Central memory CD8-positive, alpha-beta T cell (primary cell): ENCODE data around the gene MLH3.

Experiments
- ATAC-seq: fragments of 150-1000 bp; cut with Tn5 transposase; replicated peaks from 2 replicates; pipeline ENCODE4 v1.10.0; 2022; ENCODE audit warnings: mild to moderate bottlenecking, moderate FRiP score, moderate number of reproducible peaks; ENCODE audit not compliant: poor library complexity, severe bottlenecking; ENCODE audit errors: extremely low read depth
- DNase-seq, 2 donors: peaks; one replicate each; pipeline ENCODE4 v3.0.0; 2021; ENCODE audit warnings: low spot score in 2 of 2
- H3K27ac Mint-ChIP-seq: one replicate; pipeline ENCODE4 v1.8.0; 2022; ENCODE audit warnings: low read depth, mild to moderate bottlenecking, moderate library complexity, mixed read lengths
- H3K27me3 Mint-ChIP-seq: one replicate; pipeline ENCODE4 v1.8.0; 2022; ENCODE audit warnings: mixed read lengths
- H3K36me3 Mint-ChIP-seq: one replicate; pipeline ENCODE4 v1.8.0; 2022; ENCODE audit warnings: mild to moderate bottlenecking, moderate library complexity, mixed read lengths; ENCODE audit not compliant: insufficient read depth
- H3K4me1 Mint-ChIP-seq: one replicate; pipeline ENCODE4 v1.8.0; 2022; ENCODE audit warnings: mixed read lengths
- H3K4me3 Mint-ChIP-seq: one replicate; pipeline ENCODE4 v1.8.0; 2022; ENCODE audit warnings: mild to moderate bottlenecking, moderate library complexity, mixed read lengths
- H3K9me3 Mint-ChIP-seq: one replicate; pipeline ENCODE4 v1.8.0; 2022; ENCODE audit warnings: mixed read lengths

Gene MLH3

DNA sequence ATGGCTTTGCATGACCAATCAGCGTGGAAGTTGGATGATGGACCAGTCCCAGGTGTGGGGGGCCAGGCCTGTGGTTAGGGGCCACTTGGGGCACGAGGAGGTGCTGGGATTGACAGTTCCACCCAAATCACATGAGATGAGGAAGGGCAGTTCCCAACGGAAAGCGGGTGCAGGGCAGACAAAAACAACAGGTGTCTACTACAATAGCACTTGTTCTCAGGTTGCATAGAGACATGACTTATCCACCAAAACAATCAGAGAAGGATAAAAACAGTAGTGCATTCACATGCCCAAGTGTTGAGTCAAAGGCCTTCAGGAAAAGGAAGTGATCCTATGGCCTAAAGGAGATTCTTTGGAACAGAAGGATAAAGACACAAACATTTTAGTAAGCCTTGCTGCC, 63.1 kb downstream of the MLH3 start:
- Mint-ChIP-seq H3K9me3 (no peaks in the 10 kb centered on the region), H3K27ac (no peak overlapping the region), H3K4me3 (no peak overlapping the region), H3K27me3 (no peaks in the 10 kb centered on the region), H3K36me3 (peaks cover 1% of the 10 kb centered on the region), H3K4me1 (no peaks in the 10 kb centered on the region)
- ATAC-seq (no peak), DNase-seq (no peak)

DNA sequence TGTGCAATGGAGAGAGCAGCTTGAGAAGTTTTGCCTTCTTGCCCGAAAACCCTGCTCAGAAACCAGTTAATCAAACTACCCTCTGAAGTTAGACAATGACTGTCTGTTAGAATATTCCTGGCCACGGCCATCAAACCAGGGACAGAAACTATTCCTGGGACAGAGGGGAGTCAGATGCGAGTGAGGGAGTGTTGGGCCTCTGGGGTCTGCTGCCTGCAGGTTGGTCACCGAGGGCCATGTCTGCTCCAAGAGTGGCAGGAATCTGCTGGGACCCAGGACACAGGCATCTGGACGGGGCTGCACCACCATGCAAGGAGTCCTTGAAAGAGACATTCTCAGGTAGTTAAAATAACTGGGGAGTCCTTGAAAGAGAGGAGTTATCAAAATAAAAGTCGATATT, 65.5 kb downstream of the MLH3 start:
- Mint-ChIP-seq H3K4me3 (no peak overlapping the region), H3K9me3 (no peaks in the 10 kb centered on the region), H3K27me3 (no peaks in the 10 kb centered on the region), H3K36me3 (peaks cover 1% of the 10 kb centered on the region), H3K4me1 (no peaks in the 10 kb centered on the region), H3K27ac (no peak overlapping the region)
- no peak for DNase-seq
- no peak for ATAC-seq

DNA sequence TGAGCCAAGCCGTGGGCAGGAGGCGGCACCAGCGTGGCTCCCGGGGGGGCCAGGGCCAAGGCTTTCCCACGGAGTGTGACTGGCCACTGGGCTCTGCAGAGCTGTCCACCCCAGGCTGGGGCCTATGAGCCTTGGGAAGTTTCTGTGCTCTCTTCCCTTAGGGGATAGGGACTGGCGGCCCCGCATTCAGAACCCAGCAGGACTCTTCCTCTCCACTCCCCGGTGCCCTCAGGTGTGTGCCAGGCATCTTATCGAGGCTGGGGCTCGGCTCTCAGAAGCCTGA, 66.3 kb downstream of the MLH3 start:
- Mint-ChIP-seq H3K27me3 (no peaks in the 10 kb centered on the region), H3K9me3 (no peaks in the 10 kb centered on the region), H3K4me3 (no peak overlapping the region), H3K4me1 (no peaks in the 10 kb centered on the region), H3K36me3 (no peaks in the 10 kb centered on the region), H3K27ac (no peak overlapping the region)
- DNase-seq: no peak
- ATAC-seq: no peak

DNA sequence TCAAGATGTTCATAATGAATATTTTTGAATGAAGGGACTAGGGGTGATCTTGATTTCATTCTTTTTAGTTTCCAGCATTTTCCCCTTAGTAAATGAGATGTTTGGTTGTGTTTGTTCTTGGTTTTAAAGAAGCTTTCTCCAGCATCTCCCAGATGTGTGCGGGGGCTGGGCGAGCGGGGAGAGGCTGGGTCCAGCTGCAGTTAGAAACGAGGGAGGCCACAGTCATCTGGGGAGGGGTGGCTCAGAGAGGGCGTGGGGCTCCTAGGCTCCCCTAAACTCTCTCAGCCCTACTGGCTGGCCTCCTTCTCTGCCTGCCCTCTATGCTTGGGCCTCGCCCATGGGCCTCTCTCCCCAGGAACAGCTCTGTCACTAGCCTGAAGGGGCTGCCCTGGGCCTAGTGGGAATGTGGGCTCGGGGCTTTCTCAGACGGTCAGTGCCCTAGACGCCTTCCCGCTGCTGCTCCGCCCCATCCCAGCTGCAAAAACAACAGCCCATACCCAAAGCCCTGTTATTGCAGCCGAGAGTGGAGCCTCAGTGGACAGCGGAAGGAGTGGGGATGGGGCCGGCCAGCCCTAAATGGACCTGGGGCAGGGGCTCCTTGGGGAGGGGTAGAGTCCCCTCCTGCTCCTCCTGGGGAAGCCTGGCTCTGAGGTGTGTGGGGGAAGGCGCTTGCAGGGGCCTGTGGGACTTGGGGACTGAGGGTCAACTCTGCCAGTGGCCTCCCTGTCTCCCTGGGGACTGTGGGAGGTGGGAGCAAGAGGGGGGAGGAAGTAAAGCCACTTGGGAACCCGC, 66.8 kb downstream of the MLH3 start:
- H3K4me3 Mint-ChIP-seq: no peak overlapping the region
- no peaks in the 10 kb centered on the region for H3K36me3 Mint-ChIP-seq
- no peaks in the 10 kb centered on the region for H3K27me3 Mint-ChIP-seq
- DNase-seq (no peak), ATAC-seq (no peak)
- H3K27ac Mint-ChIP-seq: no peak overlapping the region
- H3K9me3 Mint-ChIP-seq: no peaks in the 10 kb centered on the region
- no peaks in the 10 kb centered on the region for H3K4me1 Mint-ChIP-seq

DNA sequence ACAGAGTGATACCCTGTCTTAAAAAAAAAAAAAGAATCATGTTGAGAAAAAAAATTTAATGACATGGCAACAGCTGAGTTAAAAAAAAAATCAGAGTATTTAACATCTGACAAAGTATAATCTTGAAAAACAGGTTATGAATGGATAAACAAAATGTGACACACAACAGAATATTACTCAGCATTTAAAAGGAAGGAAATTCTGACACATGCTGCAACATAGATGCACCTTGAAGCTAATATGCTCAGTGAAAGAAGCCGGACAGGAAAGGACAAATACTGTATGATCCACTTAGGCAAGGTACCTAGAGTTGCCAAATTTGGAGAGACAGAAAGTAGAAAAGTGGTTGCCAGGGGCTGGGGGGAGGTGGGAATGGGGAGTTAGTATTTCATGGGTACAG, 67.9 kb downstream of the MLH3 start:
- ATAC-seq (no peak), DNase-seq (no peak)
- H3K4me1 Mint-ChIP-seq: no peaks in the 10 kb centered on the region
- no peaks in the 10 kb centered on the region for H3K36me3 Mint-ChIP-seq
- no peaks in the 10 kb centered on the region for H3K9me3 Mint-ChIP-seq
- no peaks in the 10 kb centered on the region for H3K27me3 Mint-ChIP-seq
- no peak overlapping the region for H3K27ac Mint-ChIP-seq
- H3K4me3 Mint-ChIP-seq: no peak overlapping the region

DNA sequence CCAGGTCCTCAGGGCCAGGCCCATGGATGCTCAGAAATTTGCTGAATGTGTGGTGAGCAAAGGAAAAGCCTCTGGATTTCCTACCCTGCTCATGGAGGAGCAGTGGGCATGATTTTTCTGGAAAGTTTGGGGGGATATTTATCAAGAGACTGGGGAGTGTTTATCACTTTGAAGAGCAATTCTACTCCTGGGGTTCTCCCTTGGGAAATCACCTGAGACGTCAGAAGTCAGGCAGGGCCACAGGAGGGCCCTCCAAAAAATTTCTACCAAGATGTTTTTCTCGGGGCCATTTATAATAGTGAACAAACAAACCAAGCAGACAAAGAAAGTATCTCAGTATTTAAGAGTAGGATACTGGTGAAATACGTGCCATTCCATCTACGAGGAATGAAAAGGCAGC, 68.6 kb downstream of the MLH3 start:
- Mint-ChIP-seq H3K9me3 (no peaks in the 10 kb centered on the region), H3K36me3 (no peaks in the 10 kb centered on the region), H3K27ac (no peak overlapping the region), H3K4me1 (no peaks in the 10 kb centered on the region), H3K4me3 (no peak overlapping the region), H3K27me3 (no peaks in the 10 kb centered on the region)
- DNase-seq (no peak), ATAC-seq (no peak)

DNA sequence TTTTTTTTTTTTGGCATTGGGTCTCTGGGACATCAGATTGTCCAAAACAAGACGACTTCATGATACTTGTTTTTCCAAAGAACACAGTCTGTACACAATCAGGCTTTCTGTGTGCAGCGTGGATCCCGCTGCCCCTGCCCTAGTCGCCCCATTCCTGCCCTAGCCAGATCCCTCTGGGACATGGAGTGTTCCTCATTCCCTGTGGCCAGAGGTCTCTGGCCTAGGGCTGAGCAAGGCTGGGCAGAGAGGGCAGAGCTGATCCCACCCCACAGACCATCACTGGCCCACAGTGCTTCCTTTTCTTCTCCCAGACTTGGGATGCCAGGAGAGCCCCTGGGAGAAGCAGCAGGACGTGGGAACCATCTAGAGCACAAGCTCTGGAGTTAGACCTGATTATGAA, 69.4 kb downstream of the MLH3 start:
- ATAC-seq (no peak), DNase-seq (no peak)
- Mint-ChIP-seq H3K4me3 (no peak overlapping the region), H3K9me3 (no peaks in the 10 kb centered on the region), H3K27ac (no peak overlapping the region), H3K4me1 (no peaks in the 10 kb centered on the region), H3K27me3 (no peaks in the 10 kb centered on the region), H3K36me3 (no peaks in the 10 kb centered on the region)

DNA sequence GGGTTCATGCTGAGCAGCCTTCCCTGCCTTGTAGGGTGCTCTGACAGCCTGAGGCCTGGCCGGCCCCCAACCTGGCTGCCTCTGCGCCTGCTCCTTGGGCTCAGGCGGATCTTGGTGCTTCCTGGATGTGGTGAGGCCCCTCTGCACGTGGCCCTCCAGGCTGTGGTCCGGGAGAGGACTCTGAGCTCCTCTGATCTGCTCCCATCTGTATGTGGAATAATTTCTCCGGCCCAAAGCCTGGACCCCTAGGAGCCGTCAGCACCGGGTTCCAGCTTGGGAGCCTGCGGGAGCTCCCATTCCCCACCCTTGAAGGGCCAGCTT, 69.8 kb downstream of the MLH3 start:
- no peak overlapping the region for H3K4me3 Mint-ChIP-seq
- H3K27ac Mint-ChIP-seq: no peak overlapping the region

DNA sequence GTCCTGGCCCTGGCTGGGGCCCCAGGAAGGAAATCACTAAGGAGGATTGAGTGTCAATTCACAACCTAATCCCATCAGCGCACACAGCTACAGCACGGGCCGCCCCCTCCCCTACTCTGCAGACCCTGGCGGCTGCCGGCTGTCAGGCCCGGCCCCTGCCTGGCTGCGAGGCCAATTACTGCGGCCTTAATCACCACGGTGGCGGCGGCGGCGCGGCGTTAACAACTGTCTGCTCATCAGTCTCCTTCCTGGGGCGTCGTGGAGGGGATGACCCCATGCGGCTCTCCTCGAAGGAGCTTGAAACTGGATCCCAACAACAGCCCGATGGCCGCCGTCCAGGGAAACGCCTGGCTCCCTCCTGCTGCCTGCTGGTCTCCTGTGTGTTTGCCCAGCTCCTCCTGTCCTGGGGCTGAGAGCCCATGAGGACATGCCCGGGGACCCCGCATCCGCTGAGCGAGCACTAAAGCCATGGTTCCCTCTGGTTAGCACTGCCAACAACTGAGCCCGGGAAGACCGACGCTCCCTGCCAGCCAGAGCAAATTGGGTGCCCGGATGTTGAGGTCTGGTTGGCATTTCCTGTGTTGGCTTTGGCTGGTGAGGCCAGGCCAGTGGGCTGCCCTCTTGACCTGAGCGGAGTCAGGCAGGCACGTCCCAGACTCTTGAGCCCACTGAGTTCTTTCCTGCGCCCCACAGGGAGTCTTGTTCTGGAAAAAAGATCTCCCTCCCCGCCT, 70.4 kb downstream of the MLH3 start:
- DNase-seq (no peak), ATAC-seq (no peak)
- H3K27me3 Mint-ChIP-seq: no peaks in the 10 kb centered on the region
- no peak overlapping the region for H3K27ac Mint-ChIP-seq
- no peaks in the 10 kb centered on the region for H3K36me3 Mint-ChIP-seq
- H3K4me1 Mint-ChIP-seq: no peaks in the 10 kb centered on the region
- H3K9me3 Mint-ChIP-seq: no peaks in the 10 kb centered on the region
- H3K4me3 Mint-ChIP-seq: no peak overlapping the region

More for the DNA sequence above, 69.8 kb downstream of the MLH3 start:
- no peaks in the 10 kb centered on the region for H3K4me1 Mint-ChIP-seq
- H3K27me3 Mint-ChIP-seq: no peaks in the 10 kb centered on the region
- ATAC-seq (no peak), DNase-seq (no peak)
- H3K9me3 Mint-ChIP-seq: no peaks in the 10 kb centered on the region
- H3K36me3 Mint-ChIP-seq: no peaks in the 10 kb centered on the region

DNA sequence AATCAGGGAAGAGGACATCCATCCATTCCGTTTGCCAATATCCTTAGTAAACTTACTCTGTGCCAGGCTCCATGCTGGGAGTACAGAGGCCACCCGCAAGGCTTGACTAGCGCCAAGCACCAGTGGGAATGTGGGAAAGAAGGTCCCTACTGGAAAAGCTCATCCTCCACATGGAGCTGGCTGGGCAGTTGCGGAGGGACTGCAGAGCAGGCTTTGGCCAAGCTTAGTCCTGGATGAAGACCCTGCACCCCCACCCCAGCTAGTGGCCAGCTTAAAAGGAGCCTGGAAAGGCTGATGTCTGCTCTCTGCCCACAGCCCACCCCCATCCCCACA, 70.9 kb downstream of the MLH3 start:
- H3K4me1 Mint-ChIP-seq: no peaks in the 10 kb centered on the region
- no peak overlapping the region for H3K27ac Mint-ChIP-seq
- no peaks in the 10 kb centered on the region for H3K27me3 Mint-ChIP-seq
- H3K4me3 Mint-ChIP-seq: no peak overlapping the region
- ATAC-seq (no peak), DNase-seq (no peak)
- no peaks in the 10 kb centered on the region for H3K36me3 Mint-ChIP-seq
- no peaks in the 10 kb centered on the region for H3K9me3 Mint-ChIP-seq

DNA sequence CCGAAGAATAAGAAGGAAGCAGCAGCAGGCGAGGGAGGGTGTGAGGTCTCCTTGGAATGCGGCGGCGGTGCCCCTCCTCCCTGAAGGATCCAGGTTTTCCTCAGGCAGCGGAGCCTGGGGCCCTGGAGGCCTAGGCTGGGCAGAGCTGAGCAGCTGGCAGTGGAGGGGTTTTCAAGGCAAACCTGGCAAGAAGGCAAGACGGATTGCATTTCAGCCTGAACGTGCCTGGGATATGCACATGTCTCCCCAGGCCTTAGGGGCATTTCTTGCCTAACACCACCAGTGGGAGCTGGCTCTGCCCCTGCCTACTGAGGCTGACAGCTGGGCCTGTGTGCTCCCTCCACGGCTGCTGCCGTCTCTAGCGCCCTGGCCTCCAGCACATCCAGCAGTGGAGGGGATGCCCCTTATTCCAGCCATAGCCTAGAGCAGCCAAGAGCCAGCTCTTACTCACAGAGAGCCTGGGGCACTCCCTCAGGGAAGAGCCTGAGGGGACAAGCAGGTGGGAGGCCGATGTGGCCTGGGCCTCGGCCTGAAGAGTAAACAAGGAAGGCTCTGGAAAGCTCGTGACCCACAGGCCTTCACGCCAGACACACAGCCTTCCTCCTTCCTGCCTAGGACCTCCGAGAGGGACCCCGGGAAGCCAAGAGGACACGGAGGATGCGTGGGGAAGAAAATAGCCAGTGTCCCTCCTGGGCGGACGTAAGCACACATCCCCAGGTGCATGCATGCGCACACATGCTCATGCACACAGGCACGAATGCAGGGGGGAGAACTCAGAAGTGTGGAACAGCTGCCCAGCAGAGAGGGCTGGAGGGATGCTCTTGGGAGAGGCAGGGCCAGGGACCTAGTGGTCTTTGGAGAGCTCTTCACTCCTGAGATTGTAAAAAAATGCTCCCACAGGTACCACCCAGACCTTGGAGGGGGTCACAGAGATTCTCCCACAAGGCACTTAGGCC, 71.5 kb downstream of the MLH3 start:
- no peaks in the 10 kb centered on the region for H3K9me3 Mint-ChIP-seq
- no peak overlapping the region for H3K4me3 Mint-ChIP-seq
- no peaks in the 10 kb centered on the region for H3K36me3 Mint-ChIP-seq
- ATAC-seq (no peak), DNase-seq (no peak)
- H3K4me1 Mint-ChIP-seq: no peaks in the 10 kb centered on the region
- H3K27me3 Mint-ChIP-seq: no peaks in the 10 kb centered on the region
- no peak overlapping the region for H3K27ac Mint-ChIP-seq

DNA sequence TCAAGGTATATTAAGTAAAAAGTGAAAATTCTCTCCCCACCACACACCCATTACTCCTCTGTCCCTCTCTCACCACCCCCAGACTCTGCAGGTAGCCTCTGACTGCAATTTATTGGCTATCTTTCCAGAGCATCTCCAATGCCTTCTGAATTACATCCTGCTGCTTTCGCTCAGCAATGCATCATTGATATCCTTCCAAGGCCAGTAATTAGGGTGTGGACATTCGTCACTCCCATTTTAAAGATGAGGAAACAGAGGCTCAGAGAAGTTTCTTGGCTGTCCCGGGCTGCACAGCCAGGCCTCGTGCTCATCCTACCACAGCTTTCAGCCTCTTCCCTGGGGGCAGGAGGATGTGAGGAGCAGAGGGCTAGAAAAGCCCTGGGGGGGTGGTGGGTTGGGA, 72.2 kb downstream of the MLH3 start:
- DNase-seq: no peak

More for the DNA sequence above, 72.2 kb downstream of the MLH3 start:
- no peak for ATAC-seq
- no peak overlapping the region for H3K4me3 Mint-ChIP-seq
- no peaks in the 10 kb centered on the region for H3K4me1 Mint-ChIP-seq
- no peaks in the 10 kb centered on the region for H3K9me3 Mint-ChIP-seq
- no peaks in the 10 kb centered on the region for H3K27me3 Mint-ChIP-seq
- no peaks in the 10 kb centered on the region for H3K36me3 Mint-ChIP-seq
- H3K27ac Mint-ChIP-seq: no peak overlapping the region
